HG03558 (cell line): Measurements from ENCODE around the gene SLC22A17.
"Not testable (repeated sequence)": the region's sequence is repeated elsewhere in the genome, so short reads cannot be mapped to it uniquely, and the experiment has no call there.

Experiments
- ATAC-seq: cut with Tn5 transposase; IDR thresholded peaks from one replicate; pipeline ENCODE4 v1.9.1; 2021; ENCODE audit warnings: moderate number of reproducible peaks; ENCODE audit not compliant: unreplicated experiment; ENCODE audit errors: extremely low read depth

SLC22A17 gene

DNA sequence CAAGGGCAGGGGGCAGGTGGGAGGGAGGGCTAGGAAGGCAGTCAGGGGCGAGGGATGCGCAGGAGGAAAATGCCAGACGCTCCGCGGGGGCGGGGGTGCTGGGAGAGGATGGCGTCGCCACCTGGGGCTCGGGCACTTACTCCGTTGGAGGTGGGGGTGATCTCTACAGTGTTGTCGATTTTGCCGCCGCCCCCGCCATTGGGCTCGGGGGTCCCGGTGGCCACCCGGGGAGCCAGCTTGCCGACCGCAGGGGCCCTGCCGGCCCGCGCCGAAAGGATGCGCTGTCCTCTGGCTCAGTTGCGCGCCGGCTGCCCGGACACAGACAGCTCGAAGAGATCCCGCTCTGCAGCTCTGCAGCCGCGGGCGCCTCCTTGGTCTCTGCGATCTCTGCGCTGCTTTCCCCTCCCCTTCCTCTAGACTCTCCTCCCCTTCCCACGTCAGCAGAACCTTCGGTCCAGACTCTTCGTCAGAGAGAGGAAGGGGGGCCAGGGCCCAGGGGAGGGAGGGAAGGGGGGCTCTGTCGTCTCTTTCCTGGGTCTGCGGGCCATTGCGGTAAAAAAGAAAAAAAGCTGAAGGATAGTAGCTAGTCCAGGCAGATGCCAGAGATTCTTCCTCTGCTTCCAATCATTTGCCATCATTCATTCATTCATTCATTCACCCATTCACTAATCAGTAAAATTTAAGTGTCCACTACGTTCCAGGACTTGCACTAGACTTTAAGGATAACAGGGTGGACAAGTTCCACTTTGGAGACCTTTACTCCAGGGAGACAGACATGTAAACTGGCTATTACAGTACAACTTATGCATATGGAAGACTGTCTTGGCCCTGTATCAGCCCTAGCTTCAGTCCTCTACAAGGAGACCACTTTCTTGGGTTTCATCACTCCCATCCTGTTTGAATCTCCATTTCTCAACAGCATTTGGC lies at the start of gene SLC22A17:
Gene SLC22A17, minus strand, starts transcription at position 382 of the 927 bp plus-strand sequence.
- ATAC-seq: no peak

- ATAC-seq: no peak
Measured at GRCh38 chr14:23401291-23401690, 48.6 kb upstream of the SLC22A17 start.

DNA sequence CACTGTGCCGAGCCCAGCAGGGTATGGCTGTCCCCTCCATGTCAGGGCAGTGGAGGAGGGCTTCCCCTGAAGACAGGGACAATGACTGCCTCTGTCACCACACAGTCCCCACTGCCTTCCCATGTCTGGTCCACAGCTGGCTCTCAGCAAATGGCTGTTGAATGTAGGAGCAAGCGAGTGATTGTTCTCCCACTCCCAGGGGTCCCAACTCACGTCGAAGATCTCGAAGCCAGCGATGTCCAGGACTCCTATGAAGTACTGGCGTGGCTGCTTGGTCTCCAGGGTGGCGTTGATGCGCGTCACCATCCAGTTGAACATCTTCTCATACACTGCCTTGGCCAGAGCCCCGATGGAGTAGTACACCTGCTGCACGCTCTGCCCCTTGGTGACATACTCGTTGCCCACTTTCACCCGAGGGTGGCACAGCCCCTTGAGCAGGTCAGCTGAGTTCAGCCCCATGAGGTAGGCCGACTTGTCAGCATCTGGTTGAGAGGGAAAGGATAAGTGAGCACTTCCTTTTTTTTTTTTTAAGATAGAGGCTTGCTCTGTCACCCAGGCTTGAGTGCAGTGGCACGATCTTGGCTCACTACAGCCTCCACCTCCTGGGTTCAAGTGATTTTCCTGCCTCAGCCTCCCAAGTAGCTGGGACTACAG lies 47.9 kb upstream of the SLC22A17 start:
- not testable (repeated sequence) for ATAC-seq

- ATAC-seq: no peak
Measured at GRCh38 chr14:23399591-23399990, 46.9 kb upstream of the SLC22A17 start.

- ATAC-seq: no peak
Measured at GRCh38 chr14:23399136-23399535, 46.4 kb upstream of the SLC22A17 start.

GRCh38 chr14:23398348-23398747 lies 45.7 kb upstream of the SLC22A17 start:
- ATAC-seq: no peak

GRCh38 chr14:23396781-23397407 lies 44.2 kb upstream of the SLC22A17 start:
- ATAC-seq: no peak

DNA sequence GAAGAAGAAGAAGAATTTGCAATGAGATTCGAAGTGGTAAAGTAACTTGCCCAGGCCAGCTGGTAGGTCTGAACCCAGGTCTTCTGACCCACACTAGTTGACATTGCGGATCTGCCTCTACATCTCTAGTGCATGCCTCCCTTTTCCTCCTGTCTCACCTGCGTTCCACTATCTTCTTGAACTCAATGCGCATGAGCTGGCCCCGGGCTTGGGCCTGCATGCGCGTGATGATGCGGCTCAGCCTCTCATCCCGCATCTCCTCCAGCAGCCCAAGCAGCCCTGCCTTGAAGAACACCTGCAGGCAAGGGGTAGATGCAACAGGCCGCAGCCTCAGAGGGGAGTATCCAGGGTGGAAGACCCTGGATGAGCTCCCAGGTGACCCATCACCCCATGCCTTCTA lies 43.4 kb upstream of the SLC22A17 start:
- ATAC-seq: no peak

GRCh38 chr14:23392613-23393012 lies 39.9 kb upstream of the SLC22A17 start:
- no peak for ATAC-seq

GRCh38 chr14:23389871-23390270 lies 37.2 kb upstream of the SLC22A17 start:
- not testable (repeated sequence) for ATAC-seq

DNA sequence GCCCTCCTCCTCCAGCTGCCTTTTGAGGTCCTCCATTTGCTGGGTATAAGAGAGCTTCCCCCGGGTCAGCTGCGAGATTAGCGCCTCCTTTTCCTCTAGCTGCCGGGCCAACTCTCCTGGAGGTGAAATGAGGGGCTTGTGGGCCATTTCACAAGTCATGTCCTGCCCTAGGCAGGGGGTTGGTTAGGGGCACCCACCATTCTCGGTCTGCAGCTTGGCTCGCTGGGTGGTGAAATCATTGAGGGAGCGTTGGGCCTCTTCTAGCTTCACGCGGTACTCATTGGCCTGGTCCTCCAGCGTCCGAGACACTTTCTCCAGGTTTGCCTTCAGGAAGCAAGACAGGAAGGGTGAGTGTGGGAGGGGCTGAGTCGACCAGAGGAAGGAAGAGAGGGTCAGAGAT lies 36.7 kb upstream of the SLC22A17 start:
- ATAC-seq: no peak

DNA sequence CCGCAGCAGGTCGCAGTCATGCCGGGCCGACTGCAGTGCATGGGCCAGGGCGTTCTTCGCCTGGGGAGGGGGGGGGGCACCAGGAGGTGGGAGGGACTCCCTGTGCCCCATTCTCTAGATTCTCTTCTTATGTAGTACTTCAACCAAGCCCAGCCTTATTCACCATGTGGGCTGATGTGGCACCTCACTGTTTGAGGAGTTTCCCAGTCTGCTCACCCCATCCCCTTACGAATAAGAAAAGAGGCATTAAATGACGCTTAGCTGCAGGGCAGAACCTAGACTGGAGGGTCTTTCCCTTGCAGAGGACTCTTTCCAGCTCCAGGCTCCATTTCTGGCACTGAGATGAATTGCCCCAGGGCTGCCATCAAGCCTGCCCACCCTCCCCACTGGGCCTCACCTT lies 36.3 kb upstream of the SLC22A17 start:
- ATAC-seq: no peak

DNA sequence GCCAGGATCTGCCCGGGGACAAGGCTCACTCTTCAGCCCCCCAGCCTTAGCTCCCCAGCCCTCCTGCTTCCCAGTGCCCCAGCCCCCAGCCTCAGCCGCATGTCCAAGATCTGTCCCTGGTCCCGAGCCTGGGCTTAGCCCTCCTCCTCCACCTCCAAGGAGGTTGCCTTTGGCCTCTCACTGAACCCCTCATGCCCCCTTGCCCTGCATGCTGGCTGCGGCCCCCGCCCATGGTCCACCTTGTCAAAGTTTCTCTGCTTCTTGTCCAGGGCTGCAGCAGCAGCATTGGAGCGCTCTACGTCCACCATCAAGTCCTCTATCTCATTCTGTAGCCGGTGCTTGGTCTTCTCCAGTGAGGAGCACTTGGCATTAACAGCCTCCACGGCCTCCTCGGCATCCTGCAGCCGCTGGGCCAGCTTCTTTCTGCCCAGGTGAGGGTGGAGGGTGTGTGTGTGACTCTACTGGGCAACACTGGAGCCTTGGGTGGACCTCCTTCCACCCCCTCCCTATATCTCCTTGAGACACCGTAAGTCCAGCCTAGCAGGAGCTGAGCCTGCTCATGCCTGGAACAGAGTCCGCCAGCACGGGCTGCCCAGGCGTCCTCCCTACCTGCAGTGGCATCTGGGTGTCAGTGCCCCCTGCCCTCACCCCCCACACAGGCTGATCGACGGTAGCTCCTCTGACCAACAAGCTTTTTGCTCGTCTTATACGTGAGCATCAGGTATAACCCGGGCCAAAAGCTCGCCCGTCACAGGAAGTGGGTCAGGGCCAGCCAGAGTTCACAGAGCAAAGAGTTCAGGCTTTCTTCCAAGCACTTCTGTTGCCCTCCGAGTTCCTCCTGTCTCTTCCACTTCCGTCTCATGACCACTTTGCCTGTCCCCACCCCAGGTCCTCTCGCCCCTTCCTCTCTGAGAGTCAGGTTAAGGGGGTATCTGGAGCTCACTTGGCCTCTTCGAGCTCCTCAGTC lies 35.5 kb upstream of the SLC22A17 start:
- ATAC-seq: no peak

- ATAC-seq: no peak
Measured at GRCh38 chr14:23386999-23387398, 34.3 kb upstream of the SLC22A17 start.

- not testable (repeated sequence) for ATAC-seq
Measured at GRCh38 chr14:23386266-23386657, 33.6 kb upstream of the SLC22A17 start.

DNA sequence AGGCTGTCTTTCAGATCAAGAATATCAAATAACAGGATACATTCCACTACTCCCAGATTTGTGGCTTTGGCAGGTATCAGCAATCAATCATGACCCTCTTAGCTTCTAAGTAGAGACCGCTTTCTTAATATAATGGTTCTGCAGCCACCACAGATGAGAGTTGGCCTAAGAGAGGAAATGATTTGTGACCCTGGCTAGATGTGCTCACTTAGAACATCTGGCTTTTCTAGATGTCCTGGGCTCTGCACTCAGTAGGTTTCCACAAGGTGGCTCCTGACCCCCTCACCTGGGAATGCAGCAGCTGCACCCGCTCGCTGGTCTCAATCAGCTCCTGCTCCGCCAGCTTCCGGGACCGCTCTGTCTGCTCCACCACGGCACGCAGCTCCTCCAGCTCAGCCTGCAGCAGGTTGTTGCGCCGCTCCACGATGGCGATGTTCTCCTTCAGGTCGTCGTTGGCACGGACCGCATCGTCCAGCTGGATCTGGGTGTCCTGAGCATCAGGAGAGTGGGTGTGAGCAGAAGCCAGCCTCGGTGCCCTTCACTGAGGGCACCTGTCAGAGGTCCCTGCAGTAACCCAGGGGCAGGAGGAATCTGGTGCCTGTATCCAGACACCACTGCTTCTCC lies 33.1 kb upstream of the SLC22A17 start:
- ATAC-seq: no peak

DNA sequence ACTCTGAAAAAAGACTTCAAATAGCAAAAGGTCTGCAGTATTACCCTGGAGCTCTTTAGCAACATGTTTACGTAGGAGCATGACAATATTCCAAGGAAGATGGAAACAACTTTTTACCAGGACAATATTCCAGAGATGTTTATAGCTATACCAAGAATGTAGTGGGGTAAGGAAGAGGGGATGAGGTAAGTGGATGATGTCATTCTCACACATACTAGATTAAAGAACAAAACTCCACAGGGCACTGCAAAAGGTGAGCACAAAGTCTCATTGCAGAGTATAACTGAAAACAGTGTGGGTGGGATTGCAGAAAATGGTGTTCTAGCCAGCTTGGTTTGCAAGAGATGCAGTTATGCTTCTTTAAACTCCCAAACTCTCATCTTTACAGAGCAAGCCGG lies 32.6 kb upstream of the SLC22A17 start:
- no peak for ATAC-seq

- ATAC-seq: no peak
Measured at GRCh38 chr14:23384364-23385080, 31.8 kb upstream of the SLC22A17 start.
